ENCODE results near the gene RNF222.
A peak's percentile ranks its signal among the peaks of the same experiment; 100 is the strongest.

- peak; percentile 19 to 87 (median 55) for TF ChIP-seq CTCF (IDR thresholded peaks at IDR 0.05)
- peak; percentile 84 for TF ChIP-seq POLR2AphosphoS5 (IDR thresholded peaks at IDR 0.05)
Observed at GRCh38 chr17:8376271-8377067, 21.2 kb downstream of the RNF222 start, which contains the start of gene KRABD2.
